Measurements from ENCODE around the gene TBX19. TPM values are rescaled to one million over a fixed set of nuclear protein-coding genes. Genes with fewer than 3 reads are reported as not detected.

Gene TBX19
- 0.31 TPM for total RNA-seq

DNA sequence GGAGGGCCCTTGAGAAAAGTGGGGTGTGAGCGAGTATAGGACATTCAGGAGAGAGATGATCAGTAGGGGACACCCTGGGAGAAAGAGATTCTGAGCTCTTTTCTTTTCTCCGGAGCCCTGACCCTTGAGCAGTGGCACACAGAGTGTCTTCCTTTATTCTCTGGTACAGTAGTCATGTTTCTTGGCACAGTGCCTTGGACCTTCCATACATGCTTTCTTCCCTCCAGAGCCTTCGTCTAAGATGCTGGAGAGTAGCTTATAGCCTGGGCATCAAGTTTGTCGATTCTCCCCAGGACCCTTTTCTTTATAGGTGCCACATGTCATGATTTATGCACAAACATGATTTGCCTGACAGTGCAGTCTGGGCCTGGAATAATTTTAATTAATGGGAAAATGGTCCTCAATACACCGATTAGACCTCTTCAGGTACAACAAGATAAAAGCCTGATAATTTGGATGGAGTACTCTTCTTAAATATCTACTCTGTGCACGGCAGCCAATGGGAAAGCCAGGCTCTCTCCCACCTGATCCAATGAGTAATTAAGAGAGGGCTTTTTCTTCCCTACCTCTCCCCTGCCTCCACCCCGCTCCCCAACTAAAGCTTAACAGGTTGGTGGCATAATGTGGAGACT, at the start of gene TBX19:
Gene TBX19 (plus strand): TSS at position 582 of the 632 bp plus-strand sequence. CDS start 214 bp downstream, outside the sequence.
- no peak for DNase-seq

DNA sequence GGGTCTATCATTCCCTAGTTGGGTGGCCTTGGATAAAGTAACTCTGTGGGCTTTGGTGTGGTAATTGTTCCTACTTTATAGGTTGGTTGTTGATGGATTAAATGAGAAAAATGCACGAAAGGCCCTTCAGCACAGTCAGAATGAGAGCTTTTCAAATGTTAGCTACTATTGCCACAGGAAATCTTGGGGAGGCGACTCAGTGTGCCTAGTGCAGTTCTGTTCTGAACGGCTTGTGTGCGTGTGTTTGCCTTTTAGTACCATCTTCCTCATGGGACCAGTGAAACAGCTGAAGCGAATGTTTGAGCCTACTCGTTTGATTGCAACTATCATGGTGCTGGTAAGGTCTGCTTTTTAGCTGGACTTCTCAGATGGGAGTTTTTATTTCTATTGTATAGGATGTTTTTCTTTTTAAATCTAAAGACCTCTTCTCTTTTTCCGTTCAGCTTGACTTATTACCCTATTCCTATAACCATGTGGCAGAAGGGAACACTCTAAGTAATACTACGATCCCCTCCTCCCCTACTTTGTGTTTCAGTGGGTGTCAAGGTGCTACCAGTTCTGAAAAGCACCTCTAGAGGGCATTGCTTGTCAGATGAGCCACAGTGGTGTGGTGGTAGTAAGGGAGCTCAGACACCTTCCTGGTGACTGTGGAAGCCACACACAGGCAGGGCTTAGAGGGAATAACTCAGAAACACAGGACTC, 45.7 kb upstream of the TBX19 start:
- DNase-seq = no peak

DNA sequence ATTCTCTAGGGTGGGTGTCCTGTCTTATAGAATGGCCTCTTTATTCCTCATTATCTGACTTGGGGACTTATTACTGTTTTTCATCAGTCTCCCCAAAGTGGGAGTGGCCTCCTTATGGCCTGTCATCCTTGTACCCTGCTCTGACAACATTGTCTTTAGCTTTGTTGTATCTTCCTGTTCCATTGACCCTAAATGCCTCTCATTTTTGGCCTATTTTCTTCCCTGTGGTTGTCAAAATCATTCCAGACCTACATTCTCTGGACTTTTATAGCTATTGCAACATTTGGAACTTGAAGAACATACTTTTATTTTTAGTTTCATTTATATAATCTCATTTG, 45.2 kb upstream of the TBX19 start:
- no peak for DNase-seq

DNA sequence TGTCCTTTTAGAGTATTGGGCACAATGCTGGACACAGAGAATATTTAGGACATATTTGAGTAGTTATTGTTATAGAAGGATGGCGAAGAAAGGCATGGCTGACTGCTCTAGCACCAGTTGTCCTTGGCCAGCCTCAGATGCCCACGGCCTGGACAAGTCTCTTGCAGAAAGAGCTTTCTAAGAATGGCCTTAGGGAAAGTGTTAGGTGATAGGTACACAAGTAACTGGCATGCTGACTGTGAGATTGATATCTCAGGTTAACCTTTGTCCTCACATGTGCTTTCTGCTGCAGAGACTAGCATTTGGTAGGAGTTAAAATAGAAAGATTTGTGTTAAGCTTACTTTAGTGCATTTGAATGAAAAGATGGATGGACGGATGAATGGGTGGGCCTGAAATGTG, 44.7 kb upstream of the TBX19 start:
- no peak for DNase-seq

DNA sequence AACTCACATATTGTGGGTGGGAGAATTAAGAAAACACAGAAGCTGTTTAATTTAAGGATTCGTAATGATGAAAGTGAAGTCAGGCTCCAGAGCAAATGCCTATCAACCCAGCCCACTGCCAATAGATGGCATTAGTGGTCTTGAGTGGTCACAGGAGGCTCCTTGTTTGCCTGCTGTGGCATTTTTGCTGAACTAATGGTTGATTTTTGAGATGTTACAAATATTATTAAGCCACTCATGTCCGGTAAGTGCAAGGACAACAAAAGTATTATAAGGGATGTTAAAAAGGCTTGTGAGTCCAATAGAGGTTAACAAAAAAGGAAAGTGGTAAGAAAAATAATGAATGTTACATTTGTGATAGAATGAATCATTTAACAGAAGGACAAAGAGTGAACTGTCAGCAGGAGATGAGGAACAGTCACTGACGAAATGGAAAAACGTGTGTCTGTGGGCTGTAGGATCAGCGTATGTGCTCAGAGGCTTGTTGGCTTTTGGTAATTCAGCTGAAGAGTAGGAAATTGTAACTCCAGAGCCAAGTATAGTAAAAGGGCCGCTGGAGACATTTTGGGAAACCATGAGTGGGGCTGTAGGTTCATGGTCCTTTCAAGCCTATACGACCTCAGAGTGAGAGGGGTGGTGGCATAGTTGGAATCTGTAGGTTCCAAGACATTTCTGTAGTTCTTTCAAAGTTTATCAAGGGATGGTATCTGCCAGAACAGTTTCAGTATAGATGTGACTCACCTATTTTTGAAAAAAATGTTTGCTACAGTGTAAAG, 43.7 kb upstream of the TBX19 start:
- no peak for DNase-seq

DNA sequence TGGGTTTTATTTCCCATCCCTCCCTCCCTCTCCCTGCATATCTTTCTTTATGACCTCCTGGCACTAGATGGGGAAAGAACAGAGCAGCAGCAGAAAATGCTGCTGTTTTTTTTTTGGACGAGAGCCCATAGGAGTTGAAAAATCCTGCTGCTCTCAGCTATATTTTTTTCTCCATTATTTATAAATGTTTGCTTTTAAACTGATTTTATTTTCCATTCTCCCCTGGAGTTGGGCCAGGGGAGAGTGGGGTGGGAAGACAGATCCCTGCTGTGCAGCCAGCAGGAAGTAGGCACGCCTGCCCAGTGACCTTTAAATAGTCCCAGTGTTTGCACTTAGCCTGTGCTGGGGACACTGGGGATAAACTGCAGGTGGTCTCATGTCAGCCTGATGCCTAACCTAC, 37.5 kb upstream of the TBX19 start:
- DNase-seq = no peak

DNA sequence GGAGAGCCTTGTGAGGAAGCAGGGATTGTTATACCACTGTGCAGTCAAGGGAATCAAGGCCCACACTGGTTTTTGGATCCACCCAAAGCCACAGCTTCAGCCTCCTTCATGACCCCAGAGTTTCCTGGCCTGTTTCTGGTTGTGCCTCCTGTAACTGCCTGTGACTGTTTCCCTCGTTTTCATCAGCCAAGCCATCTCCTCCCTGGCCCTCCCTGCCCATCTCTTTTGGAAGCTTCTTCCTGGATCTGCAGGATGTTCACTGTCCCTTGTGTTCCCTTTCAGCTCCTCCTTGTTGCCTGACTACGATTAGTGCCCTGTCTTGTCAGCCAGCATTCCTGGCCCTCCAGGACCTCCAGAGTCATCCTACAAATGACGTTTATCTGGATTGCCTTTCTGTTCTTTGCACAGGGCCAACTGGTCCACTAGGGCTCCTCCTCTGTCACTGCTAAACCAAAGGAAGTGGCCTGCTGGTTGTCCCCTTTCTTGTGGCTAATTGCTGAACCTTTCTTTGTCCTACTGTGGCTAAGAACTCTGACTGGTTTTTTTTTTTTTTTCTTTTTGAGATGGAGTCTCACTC, 37.0 kb upstream of the TBX19 start:
- no peak for DNase-seq

DNA sequence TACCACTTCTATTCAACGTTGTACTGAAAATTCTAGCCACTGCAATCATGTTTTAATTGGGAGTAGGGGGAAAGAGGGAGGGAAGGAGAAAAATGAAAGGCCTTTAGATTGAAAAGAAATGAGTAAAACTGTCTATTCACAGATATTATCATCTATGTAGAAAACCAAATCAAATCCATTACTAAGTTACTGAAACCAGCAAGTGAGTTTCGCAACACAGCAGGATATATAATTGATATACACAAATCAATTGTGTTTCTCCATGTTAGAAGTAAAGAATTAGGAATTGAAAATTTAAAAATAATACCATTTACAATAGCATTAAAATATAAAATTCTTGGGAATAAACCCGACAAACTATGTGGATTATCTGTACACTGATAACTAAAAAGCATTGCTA, 35.6 kb upstream of the TBX19 start:
- DNase-seq = no peak

DNA sequence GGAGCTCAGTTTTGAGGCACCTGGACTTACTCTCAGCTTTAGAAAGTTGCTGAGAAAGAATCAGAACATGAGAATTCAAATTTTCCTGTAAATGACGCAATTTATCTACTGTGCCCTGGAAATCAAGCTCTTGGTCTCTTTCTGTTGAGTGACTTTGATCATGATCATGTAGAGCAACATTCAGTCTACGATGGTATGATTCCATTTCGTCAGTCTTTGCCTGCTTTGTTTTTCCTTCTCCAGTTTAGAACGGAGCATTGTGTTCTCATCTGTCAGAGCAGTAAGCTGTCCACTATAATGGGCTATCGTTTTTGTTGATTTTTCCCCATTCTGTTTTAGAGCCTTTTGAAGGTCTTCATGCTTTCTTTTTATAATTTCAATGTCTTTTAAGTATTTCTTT, 34.2 kb upstream of the TBX19 start:
- DNase-seq = no peak

DNA sequence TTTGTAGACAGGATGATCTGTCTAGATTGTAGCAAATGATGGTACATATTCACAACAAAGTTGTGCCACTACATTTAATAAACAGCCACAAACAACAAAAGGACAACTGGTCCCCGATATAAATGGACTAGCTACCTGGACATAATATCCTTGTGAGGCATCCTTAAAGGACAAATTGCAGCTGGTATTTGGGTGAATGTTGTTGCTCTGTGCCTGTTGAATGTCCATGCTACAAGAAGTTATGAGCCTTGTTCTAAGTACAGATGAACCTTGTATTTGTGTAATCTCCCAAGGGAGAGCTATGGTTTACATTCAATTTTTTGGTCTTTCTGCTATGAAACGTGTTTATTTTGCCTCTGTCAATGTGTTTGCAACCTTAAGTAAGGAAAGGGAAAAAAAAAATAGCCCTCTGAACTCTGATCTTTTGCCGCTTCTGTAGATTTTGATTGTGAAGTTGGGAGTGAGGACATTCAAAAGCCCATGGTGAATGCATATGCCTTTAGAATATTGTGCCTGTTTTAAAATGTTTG, 28.4 kb upstream of the TBX19 start:
- no peak for DNase-seq

DNA sequence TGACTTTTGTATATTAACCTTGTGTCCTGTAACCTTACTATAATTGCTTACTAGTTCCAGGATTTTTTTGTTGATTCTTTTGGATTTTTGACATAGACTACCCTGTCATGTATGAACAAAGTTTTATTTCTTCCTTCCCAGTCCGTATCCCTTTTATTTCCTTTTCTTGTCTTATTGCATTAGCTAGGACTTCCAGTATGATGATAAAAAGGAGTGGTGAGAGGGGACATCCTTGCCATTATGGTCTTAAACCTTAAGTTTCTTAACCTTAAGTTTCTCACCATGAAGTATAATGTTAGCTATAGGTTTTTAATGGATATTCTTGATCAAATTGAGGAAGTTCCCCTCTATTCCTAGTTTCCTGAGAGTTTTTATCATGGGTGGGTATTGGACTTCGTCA, 24.5 kb upstream of the TBX19 start:
- no peak for DNase-seq

DNA sequence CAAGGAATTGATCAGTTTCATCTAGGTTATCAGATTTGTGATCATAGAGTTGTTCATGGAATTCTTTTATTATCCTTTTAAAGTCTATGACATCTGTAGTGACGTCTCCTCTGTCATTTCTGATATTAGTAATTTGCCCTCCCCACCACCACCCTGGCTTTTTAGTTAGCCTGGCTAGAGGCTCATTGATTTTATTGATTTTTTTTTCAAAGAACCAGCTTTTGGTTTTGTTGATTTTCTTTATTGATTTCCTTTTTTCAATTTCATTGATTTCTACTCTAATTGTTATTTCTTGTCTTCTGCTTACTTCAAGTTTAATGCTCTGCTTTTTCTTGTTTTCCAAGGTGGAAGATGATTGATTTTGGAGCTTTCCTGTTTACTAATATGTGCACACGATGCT, 23.3 kb upstream of the TBX19 start:
- DNase-seq = no peak

DNA sequence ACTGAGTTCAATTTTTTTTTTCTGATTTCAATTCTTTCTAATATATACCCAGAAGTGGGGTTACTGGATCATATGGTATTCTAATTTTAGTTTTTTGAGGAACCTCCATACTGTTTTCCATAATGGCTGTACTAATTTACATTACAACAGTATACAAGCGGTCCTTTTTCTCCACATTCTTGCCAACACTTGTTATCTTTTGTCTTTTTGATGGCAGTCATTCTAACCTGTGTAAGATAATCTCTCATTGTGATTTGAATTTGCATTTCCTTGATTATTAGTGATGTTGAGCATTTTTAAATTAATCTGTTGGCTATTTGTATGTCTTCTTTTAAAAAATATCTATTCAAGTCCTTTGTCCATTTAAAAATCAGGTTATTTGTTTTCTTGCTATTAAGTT, 21.1 kb upstream of the TBX19 start:
- DNase-seq = no peak

DNA sequence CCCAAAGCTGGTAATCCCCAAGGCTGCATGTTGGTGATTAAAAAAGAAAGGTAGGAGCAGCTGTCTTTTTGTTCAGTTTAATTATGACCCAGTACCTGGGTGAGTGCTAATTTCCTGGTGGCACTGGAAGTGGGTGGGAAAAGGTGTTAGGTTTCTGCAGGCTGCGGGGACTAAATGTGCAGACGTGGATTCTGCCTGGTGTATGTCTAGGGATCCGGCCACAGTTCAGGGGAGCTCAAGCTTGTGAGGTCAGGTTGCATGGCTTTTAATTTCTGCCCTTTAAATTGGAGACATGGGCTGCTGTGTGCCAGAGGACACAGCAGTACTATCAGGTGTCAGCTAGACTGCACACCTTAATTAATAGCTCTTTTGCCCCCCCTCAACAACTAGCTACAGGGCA, 20.3 kb upstream of the TBX19 start:
- DNase-seq = no peak

DNA sequence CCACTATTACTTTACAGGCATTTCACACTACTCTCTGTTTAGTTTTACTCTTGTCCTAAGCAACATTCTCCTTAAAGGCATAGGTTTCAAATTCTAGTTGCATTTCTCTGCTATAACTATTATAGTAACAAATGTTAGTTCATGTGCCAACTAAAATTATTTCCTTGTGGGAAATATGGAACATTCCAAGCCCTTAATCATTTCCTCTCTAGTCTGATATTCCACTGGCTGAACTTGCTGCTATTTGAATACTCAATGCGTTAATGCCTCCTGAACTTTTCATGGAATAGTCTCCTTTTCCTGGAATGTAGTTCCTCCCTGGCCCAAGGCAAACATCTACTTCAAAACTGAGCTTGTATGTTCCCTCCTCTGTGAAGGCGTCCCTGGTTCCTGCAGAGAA, 19.3 kb upstream of the TBX19 start:
- no peak for DNase-seq

DNA sequence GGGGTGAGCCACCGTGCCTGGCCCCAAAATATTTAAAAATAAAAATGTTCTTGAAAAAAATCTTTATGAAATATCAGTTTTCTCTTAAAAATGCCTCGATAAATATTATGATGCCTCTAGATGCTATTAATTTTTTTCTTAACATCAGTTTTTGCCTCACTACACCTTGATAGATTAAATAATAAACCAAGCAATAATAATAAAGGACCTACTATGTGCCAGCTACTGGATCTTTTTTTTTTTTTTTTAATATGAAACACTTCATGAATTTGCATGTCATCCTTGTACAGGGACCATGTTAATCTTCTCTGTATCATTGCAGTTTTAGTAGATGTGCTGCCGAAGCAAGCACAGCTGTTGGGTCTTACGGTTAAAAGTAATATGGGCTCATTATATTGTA, 17.5 kb upstream of the TBX19 start:
- no peak for DNase-seq

DNA sequence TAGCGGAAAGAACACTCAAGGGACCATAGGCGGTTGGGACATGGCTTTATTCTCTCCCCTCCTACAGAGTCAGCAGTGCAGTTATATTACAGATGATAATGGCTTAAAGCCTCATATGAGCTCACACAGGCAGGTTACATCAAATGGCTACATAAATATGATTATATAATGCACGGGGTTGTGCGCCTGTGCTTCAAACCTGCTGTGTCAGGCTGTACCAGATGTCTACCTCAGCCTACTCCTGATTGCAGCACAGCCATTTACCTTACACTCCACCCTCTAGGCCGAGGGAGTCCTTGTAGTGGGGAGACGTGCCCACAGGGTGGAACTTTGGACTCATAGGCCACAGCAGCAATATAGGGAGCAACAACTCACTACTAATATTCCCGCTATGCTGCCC, 16.4 kb upstream of the TBX19 start:
- no peak for DNase-seq

DNA sequence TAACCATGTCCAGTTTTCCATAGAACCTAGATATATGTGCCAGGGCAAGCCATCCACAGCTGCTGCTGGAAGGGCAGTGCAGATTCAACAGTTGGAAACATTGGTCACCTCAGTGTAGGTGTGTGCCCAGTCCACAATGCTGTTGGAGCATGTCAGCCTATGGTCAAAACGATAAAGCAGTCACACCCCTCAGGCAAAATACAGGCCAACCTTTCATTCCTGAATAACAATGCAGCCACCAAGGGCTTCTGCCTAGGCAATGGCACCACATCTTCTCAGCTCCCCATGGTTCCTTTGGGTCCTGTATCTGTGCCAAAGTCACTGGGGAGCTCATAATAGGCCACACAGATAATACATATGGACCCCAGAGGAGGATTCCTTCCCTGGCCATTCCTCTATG, 15.1 kb upstream of the TBX19 start:
- DNase-seq = no peak

DNA sequence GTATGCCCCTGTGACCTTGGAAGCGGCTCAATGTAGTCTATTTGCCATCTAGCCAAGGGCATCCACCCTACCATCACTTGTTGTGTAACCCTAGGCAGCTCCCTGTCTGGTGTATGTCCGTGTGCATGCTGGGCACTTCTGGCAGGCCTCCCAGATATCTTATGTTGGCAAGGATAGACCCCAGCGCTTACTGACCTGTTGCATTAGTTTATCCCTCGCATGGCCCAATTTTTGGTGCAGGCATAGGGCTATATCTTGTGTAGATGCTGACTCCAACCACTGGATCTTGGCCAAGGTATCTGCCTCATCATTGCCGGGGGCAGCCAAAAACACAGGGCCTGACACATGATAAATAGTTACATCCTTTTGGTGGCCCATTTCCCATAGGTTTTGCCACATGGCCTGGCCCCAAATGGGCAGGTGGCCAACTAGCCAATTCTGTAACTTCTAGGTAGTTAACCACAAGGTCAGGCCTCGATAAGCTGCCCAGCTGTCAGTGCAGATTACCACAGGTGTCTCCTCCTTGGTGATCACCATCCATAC, 14.0 kb upstream of the TBX19 start:
- DNase-seq = no peak

DNA sequence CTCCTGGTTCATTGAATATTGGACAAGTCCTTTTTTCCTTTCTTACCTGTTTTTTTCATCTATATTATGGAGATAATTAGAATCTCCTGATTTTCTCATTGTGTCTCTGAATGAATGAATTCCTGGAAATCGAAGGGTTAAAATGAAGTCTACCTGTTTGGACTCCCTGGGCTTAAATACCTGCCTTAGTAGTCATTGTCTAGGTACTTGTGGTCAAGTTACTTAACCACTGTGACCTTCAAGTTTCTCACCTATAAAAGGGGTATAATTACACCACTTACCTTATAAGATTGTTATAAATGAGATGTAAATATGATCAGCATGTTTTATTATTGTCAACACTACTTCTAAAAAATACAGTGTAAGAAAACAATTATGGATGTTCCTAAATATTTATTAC, 9.0 kb upstream of the TBX19 start:
- DNase-seq = no peak

DNA sequence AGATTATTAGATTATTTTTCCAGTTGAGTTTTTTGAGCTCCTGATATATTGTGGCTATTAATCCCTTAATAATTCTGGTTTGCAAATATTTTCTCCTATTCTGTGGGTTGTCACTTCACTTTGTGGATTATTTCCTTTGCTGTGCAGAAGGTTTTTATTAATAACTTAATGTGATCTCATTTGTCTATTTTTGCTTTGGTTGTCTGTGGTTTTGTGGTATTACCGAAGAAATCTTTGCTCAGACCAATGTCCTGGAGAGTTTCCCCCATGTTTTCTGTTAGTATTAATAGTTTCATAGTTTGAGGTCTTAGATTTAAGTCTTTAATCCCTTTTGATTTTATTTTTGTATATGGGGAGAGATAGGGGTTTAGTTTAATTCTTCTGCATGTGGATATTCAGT, 7.1 kb upstream of the TBX19 start:
- DNase-seq = no peak

DNA sequence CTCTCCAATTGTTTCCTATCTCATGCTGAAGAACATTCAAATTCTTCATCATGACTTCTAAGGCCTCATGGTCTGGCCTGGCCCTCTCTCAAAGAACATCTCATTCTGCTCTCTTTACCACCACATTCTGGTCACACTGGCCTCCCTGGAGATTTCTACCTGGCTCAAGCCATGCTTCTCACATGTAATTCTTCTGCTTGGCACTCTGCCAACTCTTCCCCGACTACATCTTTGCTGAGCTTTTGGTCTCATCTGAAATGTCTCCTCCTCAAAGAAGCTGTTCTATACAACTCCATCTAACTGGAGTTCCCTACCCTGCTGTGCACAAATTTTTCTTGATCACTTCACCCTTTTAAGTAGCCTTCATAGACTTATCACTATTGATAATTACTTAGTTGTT, 1.4 kb upstream of the TBX19 start:
- no peak for DNase-seq

Measured in occipital lobe (tissue), 2 donors.